HG02870 (cell line): ENCODE results near the gene XPC.
"Not testable (repeated sequence)": the region's sequence is repeated elsewhere in the genome, so short reads cannot be mapped to it uniquely, and the experiment has no call there.

Experiments
- ATAC-seq: cut with Tn5 transposase; IDR thresholded peaks from one replicate; pipeline ENCODE4 v1.9.1; 2021; ENCODE audit warnings: mild to moderate bottlenecking, moderate library complexity; ENCODE audit not compliant: unreplicated experiment

Gene XPC

DNA sequence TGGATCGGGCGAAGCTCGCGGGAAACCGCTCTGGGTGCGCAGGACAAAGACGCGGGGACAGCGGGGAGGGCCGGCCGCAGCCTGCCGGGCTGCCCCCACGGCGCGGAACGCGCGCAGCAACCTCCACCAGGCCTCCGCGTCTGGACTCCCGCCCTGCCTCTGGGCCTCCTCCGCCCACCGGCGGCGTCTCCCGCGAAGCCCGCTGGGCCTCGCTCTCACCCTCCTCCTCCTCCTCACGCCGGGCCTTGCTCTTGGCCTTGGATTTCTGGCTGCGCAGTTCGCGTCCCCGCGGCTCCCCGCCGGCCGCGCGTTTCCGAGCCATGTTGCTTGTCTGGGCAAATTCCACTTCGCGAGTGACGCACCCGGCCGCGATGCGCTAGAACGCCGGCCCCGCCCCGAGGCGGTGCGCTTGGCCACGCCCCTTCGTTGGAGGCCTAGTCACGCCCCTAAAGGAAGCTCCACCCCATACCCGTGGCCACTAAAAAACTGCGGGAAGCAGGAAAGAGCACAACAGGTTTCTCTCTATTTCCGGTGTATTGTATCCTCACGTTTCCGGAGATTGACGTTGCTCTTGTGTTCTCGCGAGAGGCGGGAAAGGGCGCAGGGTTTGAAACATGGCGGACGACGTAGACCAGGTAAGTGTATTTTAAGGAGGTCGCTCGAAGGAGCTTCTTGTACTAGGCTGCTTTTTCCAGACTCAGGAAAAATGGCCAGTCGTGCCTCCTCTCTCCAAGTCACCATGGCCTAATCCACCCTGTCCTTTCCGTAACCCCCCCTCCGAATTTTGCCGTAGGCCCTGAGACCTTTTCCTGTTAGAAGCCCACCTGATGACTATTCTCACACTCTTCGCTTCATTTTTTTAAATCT lies at the start of gene XPC, which contains the start of gene LSM3:
Gene XPC (minus strand): TSS at position 355 of the 867 bp plus-strand sequence. CDS start 33 bp downstream, at position 322.
Gene LSM3 (plus strand): TSS at position 571 of the 867 bp plus-strand sequence. CDS start 44 bp downstream, at position 615.
- ATAC-seq: peak; percentile 92

DNA sequence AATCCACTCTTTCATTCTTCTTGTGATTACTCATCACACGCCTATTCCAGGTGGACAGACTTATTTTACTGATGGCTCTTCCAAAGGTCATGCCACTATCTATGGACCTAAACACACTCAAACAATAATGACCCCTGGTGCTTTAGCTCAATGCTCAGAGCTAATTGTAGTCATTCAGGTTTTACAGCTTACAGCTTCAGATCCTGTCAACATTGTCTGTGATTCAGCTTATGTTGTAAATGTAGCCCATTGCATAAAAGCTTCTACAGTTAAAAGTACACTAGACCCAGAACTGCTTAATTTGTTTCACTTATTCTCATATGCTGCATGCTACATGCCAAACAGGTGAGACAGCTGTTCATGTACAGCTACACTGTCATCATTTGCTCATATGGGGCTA lies 49.5 kb upstream of the XPC start:
- no peak for ATAC-seq

DNA sequence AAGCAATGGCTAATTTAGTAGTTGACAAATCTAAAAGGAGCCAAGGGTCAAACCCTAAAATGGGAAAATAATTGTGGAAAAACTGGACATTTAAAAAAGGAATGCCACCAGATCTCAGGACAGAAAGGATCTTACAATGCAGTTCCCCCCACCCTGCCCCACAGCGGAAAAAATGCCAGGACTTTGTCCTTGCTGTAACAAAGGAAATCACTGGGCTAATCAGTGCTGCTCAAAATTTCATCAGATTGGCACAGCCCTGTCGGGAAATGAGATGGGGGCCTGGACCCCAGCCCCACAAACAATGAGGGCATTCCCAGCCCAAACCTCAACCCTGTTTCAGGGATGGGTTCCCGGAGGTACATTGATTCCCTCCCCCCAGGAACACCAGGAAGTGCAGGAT lies 48.0 kb upstream of the XPC start:
- ATAC-seq: not testable (repeated sequence)

DNA sequence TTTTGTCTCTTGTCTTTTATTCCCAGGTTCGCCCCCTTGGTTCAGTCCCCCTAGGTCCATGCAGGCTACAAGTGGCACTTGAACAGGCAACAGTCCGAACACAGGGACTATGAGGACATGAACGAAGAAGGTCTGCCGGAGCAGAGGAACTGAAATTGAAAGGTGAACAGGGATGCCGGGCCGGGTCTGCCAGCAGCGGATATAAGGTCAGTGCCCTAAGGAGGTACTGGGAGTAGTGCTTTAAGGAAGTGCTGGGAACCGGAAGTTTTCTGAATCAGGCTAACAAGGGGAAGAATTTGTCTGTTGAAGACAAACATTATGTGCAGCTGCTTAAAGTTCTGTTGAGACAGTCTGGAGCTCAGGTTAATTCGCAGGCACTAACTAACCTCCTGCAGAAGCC lies 47.0 kb upstream of the XPC start:
- no peak for ATAC-seq

DNA sequence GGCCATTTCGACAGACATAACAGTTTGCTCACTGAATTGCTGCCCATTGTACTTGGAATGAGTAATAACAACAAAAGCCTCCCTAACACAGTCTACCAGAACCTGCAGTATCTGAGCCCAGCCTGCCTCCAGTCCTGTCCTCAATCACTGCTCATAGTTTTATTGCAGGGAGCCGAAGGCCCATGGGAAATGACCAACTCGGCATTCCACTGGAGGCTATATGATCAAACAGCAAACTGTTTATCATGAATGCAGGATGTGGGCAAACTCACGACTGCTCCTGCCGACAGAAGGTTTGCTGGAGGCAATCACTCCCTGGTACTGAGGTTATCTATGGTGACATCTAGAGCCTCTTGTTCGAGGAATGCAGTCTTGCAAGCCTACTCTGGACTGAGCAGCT lies 46.5 kb upstream of the XPC start:
- ATAC-seq: no peak

DNA sequence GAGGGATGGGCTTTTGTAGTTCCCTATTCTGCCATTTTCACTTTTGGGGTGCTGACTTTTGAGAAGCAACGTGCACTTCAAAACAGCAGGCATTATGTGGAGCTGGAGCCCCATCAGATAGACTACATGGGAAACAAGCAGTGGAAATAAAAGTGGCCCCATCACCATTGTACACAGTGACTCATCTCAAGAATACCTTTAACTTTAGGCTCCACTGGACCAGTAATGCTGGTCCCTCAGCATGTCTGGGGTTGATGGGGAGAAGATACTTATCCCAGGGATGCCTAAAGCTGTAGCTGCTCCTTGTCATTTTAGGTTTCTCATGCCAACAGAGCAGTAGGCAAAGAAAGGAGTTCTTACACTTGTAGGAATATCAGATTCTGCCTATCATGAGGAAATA lies 45.2 kb upstream of the XPC start:
- no peak for ATAC-seq

DNA sequence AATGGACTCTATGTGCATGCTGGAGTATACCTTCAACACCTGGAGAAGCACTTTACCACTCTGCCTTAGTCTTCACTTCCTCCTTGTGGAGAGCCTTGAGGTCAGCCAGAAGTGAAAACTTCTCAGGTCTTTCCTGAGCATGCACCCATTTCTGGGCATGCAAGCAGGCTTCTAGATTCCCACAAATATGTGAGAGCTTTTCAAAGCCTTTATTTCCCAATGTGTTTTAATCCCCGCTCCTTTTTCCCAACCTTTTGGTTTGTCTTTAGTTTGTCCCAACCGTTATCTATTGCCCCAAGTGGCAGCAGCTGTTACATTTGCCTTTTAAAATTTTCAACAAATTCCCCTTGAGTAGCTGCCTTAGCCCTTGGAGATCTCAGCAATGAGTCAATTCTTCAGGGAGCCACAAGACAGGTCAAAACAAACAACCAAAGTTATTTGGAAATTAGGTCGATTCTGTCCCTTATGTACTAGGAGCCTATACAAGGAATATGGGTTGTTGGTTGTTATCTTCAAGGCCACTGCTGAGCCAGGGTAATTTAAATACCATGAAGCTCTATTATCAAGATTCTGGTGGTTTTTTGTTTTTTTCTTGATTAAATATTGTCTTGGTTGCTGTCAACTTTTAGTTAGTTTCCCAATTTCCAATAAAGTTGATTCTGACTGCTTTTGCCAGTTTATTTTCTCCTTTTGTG lies 44.6 kb upstream of the XPC start:
- ATAC-seq: no peak

DNA sequence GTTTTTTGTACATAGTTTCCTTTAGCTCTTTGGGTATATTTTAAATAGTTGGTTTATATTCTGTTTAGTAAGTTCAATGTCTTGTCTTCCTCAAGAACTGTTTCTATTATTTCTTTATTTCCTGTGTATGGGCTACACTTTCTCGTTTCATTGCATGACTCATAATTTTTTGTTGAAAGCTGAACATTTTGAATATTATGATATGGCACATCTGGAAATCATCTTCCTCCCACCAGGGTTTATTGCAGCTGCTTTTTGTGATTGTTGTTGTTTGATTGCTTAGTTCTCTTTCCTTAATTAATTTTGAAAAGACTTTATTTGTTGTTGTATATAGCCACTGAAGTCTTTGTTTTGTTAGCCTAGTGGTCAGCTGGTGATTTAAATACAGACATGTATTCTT lies 44.1 kb upstream of the XPC start:
- ATAC-seq: no peak

DNA sequence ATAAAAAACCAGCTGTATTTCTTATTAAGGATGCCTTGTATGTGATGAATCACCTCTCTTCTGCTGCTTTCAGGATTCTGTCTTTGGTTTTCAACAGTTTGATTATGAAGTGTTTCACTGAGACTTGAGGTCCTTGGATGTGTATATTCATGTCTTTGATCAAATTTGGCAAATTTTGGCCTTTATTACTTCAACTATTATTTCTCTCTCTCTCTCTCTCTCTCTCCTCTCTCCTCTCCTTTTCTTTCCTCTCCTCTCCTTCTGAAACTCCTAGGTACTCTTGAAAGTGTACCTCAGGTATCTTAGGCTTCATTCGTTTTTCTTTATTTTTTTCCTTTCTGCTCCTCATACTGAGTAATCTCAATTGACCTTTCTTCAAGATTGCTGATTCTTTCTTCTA lies 43.5 kb upstream of the XPC start:
- ATAC-seq: no peak

DNA sequence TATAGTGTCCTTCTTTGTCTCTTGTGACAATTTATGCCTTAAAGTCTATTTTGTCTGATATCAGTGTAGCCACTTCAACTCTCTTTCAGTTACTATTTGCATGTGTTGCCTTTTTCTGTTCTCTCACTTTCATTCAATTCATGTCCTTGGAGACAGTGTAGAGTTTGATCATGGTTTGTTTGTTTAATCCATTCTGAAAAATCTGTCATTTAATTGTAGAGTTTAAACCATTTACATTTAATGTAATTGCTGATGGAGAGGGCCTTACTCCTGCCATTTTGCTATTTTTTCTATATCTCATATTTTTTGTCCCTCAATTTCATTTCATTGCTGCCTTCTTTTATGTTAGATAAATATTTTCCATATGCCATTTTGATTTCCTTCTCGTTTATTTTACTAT lies 42.5 kb upstream of the XPC start:
- no peak for ATAC-seq

DNA sequence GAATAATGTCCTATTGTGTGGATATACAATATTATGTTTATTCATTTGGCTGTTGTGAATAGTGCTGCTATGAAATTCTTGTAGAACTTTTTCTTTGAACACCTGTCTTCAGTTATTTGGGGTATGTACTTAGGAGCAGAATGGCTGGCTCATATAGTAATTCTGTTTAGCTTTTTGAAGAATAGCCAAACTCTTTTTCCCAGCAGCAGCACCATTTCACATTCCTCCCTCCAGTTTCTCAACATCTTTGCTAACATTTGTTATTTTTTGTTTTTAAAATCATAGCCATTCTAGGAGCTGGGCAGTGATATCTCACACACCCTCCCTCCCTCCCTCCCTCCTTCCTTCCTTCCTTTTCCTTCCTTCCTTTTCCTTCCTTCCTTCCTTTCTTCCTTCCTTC lies 40.0 kb upstream of the XPC start:
- ATAC-seq: no peak

DNA sequence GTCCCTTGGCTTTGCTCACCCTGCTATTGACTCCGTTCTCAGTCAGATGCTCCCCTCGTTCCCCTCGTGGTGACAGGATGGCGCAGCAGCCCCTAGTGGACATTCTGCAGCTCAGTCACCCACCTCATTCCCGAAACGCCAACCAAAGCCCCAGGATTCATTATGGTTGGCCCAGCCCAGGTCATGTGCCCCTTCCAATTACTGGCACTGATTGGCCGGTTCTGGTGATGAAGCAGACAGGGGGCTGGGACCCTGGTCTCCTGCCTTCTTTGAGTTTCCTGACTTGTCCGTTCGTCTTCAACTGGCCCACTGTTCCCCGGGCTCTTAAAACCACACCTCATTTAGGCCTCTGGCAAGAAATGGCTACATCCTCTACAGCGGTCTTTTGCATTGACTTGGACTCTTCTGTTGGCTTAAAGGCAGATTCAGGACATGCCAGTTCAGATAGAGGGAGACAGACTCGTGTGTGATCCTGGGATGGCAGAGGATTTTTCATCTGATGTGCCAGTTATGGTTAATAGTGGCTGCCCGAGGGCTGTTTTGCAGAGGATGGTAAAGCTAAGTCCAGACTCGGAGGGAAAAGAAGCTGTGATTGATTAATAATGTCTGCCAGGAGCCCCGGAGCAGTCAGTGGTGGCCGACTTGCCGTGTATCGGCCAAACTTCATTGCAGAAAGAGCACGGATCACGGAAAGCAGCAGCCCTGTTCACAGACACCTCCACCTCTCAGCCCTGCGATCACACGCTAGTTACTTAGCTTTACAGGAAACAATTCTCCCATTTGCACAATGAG lies 38.1 kb upstream of the XPC start:
- no peak for ATAC-seq

DNA sequence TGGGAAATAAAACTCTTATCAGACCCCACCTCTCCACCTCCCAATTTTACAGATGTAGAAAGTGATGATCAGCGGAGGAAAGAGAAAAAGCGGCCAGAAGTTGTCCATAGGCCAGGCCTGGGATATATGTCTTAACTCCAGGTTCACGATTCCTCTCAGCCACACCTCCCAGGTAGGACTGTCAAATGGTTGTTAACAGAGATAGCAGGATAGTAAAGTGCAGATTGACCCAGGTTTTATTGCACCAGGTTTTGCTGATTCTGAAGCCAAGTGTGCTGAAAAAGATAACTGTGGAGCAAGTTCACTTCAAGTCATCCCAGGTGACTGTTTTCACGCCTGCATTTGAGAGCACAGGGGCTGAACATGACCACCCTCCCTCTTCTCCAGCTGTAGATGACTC lies 36.4 kb upstream of the XPC start:
- no peak for ATAC-seq

DNA sequence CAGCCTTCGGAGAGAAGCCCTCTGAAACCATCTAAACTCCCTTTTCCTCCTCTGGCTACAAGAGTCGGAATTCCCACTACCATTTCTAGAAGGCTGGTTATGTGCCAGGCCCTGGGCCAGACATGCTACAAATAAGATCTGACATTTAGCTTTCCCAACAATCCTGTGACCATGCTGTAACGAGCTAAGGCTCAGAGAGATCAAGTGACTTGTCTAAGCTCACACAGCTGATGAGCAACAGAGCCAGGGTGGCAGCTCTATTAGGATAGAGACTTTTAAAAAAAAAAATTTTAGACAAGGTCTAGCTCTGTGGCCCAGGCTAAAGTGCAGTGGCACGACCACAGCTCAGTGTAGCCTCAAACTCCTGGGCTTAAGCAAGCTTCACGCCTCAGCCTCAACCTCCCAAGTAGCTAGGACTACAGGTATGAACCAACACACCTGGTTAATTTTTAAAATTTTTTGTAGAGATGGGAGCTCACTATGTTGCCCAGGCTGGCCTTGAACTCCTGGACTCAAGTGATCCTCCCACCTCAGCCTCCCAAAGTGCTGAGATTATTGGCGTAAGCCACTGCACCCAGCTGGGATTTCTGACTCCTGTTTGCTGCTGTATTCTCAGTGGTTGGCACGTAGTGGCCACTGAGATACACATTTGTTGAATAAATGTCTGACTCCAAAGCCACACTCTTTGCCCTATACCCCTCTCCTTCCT lies 34.8 kb upstream of the XPC start:
- ATAC-seq: no peak

DNA sequence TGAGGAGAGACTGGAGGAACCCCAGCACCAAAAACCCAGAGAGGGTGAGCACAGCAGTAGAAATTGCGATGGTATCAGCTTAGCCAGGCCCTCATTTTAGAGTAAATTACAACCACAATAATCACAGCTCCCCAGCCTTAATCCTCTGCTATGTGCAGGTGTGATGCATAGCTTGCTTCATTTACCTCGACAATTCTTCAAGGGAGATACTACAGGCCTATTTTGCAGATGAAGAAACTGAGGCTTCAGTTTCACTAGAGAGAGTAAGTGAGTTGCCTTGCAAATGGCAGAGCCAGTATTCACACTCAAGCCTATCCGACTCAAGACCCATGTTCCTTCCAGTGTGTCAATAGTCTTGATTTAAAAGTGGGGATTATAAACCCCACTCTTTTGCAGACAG lies 33.6 kb upstream of the XPC start:
- no peak for ATAC-seq

DNA sequence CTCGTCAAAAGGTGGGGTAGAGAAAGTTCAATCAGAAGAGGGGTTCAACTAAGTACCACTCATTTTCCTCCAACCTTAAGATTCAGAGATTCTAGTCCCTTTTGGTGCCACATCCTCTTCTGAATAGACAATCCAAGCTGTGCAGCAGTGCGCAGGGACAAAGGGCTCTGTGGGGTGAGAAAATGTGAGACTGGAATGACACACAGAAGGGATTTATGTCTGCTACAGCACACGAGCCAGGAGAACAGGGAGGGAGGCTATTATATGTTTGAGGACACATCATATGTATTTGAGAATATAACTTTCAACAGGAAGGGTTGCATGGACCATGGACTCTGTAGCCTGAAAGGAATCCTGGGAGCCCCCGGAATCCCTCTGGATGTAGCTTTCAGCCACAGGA lies 33.2 kb upstream of the XPC start:
- no peak for ATAC-seq

DNA sequence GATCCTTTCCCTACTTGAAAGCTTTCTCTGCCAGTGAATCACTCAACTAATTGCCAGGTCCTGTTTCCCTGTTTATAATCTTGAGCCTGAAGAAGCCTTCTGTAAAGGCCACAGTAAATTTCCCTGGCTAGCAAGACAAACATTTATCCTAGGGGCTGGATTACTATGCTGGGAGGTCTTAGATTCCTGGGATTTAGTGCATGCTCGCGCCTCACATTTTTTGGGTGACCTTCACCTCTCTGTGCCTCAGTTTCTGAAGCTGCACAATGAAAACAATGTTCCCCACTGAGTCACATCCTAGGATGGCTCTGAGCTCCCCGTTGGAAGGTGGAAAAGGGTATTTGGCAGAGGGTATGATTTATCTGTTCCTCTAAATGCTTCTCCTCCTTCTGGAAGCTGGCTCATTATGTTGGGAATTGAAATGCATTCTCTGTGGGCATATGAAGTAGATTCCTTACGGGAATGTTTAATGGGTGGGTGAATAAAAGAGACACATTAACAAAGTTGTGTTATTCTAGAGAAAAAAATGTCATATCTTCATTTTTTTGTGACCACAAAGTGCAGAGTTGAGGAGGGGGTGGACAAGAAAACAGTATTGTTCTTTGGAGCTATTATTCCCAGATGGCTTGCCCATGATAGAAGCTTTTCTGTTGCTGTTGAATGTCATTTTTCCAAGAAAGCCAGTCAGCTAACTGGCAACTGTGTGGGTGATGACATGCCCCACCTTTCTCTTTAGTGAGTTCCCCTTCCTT lies 32.6 kb upstream of the XPC start:
- no peak for ATAC-seq

DNA sequence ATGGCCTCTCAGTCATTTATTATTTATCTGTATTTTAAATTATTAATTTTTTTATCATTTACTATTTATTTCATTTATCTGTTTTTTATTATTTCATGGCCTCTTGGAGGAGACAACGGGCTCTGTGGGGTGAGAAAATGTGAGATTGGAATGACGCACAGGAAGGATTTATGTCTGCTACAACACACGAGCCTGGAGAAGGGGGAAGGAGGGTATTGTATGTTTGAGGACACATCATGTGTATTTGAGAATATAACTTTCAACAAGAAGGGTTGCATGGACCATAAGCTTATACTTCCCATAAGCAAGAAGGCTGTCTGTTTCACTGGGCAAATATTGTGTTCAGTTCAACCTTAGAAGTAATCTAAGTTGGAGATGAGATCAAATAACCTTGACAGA lies 31.9 kb upstream of the XPC start:
- no peak for ATAC-seq

DNA sequence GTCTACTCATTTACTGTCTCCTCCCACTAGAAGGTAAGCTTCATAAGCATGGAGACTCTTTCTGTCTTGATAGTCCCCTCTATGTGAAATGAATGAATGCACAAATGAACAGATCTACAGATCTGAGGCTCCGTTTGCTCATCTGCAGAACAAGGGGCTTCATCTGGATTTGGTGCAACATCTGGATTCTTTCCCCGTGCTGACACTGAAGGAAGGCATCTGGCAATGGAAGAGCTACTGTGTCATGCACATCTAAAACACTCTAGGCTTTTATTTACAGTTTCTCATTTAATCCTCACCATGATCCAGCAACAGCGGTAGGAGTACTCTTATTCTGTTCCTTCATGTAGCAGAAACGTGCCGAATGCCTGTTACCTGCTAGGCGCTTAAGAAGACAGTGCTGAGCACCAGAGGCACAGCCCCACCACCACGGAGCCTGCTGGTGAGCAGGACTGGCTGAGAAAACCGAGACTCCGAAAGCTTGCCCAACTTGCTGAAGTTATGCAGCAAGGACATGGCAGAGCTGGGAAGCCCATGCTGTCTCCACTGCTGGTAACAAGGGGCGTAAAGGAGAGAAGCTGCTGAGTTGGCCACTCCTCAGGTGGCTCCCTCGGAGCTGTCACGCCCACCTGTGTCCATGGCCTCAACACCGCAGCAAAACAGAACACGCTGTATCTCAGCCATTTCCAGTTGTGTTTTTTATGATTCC lies 31.3 kb upstream of the XPC start:
- ATAC-seq: no peak

DNA sequence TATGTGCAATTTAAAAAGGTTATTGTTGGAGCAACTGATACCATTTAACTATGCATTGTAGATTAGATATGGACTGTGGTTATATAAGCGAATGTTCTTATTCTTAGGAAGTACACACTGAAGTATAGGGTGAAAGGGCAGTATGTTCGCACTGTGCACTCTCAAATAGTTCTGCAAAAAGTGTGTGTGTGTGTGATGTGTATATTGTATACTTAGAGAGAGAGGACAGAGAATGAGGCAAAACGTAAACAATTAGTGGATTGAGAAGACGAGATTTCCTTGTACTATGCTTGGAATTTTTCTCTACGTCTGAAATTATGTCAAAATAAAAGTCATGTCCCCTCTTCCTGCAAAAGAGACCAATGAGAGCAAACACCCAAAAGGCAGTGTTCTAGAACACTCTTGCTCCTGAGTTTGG lies 30.6 kb upstream of the XPC start:
- ATAC-seq: no peak
